Astrocyte of the cerebellum (primary cell): ENCODE data around the gene RASAL2.

ENCODE experiments used
- DNase-seq: peaks from one replicate; pipeline ENCODE4 v3.0.0-alpha.2; 2011; ENCODE audit warnings: low read depth
- H3K4me3 ChIP-seq: 2 replicates; pipeline ENCODE4 v1.5.1; 2011; ENCODE audit warnings: mild to moderate bottlenecking, low read depth, low read length, moderate library complexity
- in situ Hi-C: cut with HindIII; loops from 2 replicates; pipeline ENCODE4 v1.10.0; 2017; ENCODE audit warnings: low sequenced_read_pairs
- TF ChIP-seq, protein P1 (sequence below): IDR thresholded peaks from 2 replicates; pipeline ENCODE4 v1.5.1; 2012; ENCODE audit warnings: low read length, low read depth, moderate library complexity, mild to moderate bottlenecking; ENCODE audit errors: missing control alignments

RASAL2 gene

GRCh38 chr1:178412400-178412770 lies 318.5 kb downstream of the RASAL2 start:
- TF ChIP-seq, protein P1, sequence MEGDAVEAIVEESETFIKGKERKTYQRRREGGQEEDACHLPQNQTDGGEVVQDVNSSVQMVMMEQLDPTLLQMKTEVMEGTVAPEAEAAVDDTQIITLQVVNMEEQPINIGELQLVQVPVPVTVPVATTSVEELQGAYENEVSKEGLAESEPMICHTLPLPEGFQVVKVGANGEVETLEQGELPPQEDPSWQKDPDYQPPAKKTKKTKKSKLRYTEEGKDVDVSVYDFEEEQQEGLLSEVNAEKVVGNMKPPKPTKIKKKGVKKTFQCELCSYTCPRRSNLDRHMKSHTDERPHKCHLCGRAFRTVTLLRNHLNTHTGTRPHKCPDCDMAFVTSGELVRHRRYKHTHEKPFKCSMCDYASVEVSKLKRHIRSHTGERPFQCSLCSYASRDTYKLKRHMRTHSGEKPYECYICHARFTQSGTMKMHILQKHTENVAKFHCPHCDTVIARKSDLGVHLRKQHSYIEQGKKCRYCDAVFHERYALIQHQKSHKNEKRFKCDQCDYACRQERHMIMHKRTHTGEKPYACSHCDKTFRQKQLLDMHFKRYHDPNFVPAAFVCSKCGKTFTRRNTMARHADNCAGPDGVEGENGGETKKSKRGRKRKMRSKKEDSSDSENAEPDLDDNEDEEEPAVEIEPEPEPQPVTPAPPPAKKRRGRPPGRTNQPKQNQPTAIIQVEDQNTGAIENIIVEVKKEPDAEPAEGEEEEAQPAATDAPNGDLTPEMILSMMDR, result no peak
- in situ Hi-C loops, result no loop called here
- no peak for DNase-seq
- H3K4me3 ChIP-seq, result no peak overlapping the region

DNA sequence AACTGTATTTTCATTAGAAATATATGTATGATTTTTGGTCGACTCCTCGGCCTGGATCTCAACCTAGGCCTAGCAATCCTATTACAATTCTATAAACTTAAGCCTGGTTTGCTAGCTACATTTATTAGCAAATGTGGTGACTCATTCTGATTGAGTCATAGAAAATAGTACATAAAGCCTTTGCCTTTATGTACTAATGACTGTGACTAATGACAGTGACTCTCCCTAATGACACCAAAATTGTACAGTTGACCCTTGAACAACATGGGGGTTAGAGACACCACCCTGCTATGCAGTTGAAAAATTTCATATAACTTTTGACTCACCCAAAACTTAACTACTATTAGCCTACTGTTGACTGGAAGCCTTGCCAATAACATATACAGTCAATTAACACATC lies 324.0 kb downstream of the RASAL2 start:
- H3K4me3 ChIP-seq, result no peak overlapping the region
- DNase-seq, result peak; percentile 8
- in situ Hi-C loops, result no loop called here
- TF ChIP-seq, protein P1, result no peak

- in situ Hi-C loops, result no loop called here
- no peak overlapping the region for H3K4me3 ChIP-seq
- TF ChIP-seq, protein P1, result no peak
- no peak for DNase-seq
Measured at GRCh38 chr1:178418284-178418955, 324.5 kb downstream of the RASAL2 start.

DNA sequence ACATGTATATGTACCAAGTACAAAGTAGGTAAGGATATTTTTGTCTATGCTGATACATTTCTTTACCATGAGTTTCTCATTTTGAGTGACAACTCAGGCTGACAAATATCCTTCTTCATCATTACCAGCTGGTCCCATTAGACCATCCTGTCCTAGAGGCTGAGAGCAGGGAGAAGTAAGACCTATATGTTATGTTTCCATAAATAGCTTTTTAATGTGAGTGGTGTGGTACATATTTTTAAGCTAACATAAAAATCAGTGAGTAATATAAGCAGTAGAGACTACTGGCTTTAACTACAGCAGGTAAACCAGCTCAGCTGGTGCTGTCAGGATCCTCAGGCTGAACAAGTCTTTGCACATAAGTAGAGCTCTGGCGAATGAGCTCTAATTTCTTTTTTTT lies 340.5 kb downstream of the RASAL2 start:
- H3K4me3 ChIP-seq, result no peak overlapping the region
- DNase-seq, result no peak
- TF ChIP-seq, protein P1, result no peak
- in situ Hi-C loops, result no loop called here

GRCh38 chr1:178434899-178435435 lies 341.1 kb downstream of the RASAL2 start:
- H3K4me3 ChIP-seq, result no peak overlapping the region
- no peak for DNase-seq
- in situ Hi-C loops, result no loop called here
- TF ChIP-seq, protein P1, result no peak

- in situ Hi-C loops, result no loop called here
- DNase-seq, result no peak
- H3K4me3 ChIP-seq, result no peak overlapping the region
- TF ChIP-seq, protein P1, result no peak
Measured at GRCh38 chr1:178436899-178437298, 343.0 kb downstream of the RASAL2 start.
